Lower leg skin (tissue), 4 donors: Measurements from ENCODE around the gene SELL. TPM values are rescaled to one million over a fixed set of nuclear protein-coding genes. Genes with fewer than 3 reads are reported as not detected.

Experiments
- DNase-seq, 2 donors: peaks; one replicate each; pipeline ENCODE4 v3.0.0-alpha.2; 2019; ENCODE audit warnings: low spot score in 2 of 2
- H3K4me3 ChIP-seq: fragments of 200-600 bp; sonication (generic); 2 replicates; pipeline ENCODE4 v1.5.1; 2017; ENCODE audit warnings: mild to moderate bottlenecking, low read depth; ENCODE audit not compliant: poor library complexity, severe bottlenecking
- CTCF ChIP-seq, 3 donors: fragments of 450-650 bp; IDR thresholded peaks; one replicate each; pipeline ENCODE4 v1.5.1; 2016; ENCODE audit warnings: antibody characterized with exemption in 3 of 3, mild to moderate bottlenecking in 3 of 3, moderate library complexity in 2 of 3
- POLR2A ChIP-seq, 2 donors: fragments of 450-650 bp; IDR thresholded peaks; one replicate each; pipeline ENCODE4 v1.6.1; 2016 to 2017; ENCODE audit warnings: antibody characterized with exemption in 2 of 2, mild to moderate bottlenecking in 1 of 2, moderate library complexity in 1 of 2
- WGBS, 2 donors: methylation state at CpG; one replicate each; pipeline ENCODE4 v1.1.5; 2018; 5-methylcytosine and 5-hydroxymethylcytosine counted together
- intact Hi-C: fragments of 100-400 bp; cut with DNase I; formaldehyde crosslinking; loops from one replicate; pipeline ENCODE4 v1.15.0; 2023; ENCODE audit warnings: low total_unique reads
- total RNA-seq, 4 donors: library from RNA; depleted of rRNA; stranded (reverse); fragments of >200 nt; gene quantifications; one replicate each; pipeline ENCODE4 v1.1.0, GENCODE V29; 2016

Gene SELL
- total RNA-seq, 4 donors from 2014 or later = 0.10 to 0.36 TPM; not detected in 2

- DNase-seq = no peak
Measured at GRCh38 chr1:169729991-169730390, 18.6 kb upstream of the SELL start.

GRCh38 chr1:169727307-169727706, 15.9 kb upstream of the SELL start:
- intact Hi-C loops = no loop called here
- 87 to 89% methylated on average over 6 of the region's 6 CpGs for WGBS, 2 donors
- DNase-seq = no peak
- TF ChIP-seq POLR2A (IDR thresholded peaks at IDR 0.05) = no peak
- no peak for TF ChIP-seq CTCF (IDR thresholded peaks at IDR 0.05)
- H3K4me3 ChIP-seq = no peak overlapping the region

More at GRCh38 chr1:169729991-169730390, 18.6 kb upstream of the SELL start:
- no peak overlapping the region for H3K4me3 ChIP-seq
- no peak for TF ChIP-seq POLR2A (IDR thresholded peaks at IDR 0.05)
- TF ChIP-seq CTCF (IDR thresholded peaks at IDR 0.05) = no peak
- intact Hi-C loops = no loop called here

- no peak for DNase-seq
- H3K4me3 ChIP-seq = no peak overlapping the region
- 87 to 90% methylated on average over 3 of the region's 3 CpGs for WGBS, 2 donors
- intact Hi-C loops = no loop called here
- TF ChIP-seq CTCF (IDR thresholded peaks at IDR 0.05) (no peak), POLR2A (IDR thresholded peaks at IDR 0.05) (no peak)
Measured at GRCh38 chr1:169726851-169727250, 15.4 kb upstream of the SELL start.

GRCh38 chr1:169725930-169726329, 14.5 kb upstream of the SELL start:
- TF ChIP-seq CTCF (IDR thresholded peaks at IDR 0.05) = no peak
- TF ChIP-seq POLR2A (IDR thresholded peaks at IDR 0.05) = no peak
- DNase-seq = no peak
- intact Hi-C loops = no loop called here
- no peak overlapping the region for H3K4me3 ChIP-seq
- WGBS, 2 donors = 59 to 75% methylated on average over 3 of the region's 3 CpGs

GRCh38 chr1:169724168-169724567, 12.7 kb upstream of the SELL start:
- no peak for DNase-seq
- intact Hi-C loops = no loop called here
- TF ChIP-seq CTCF (IDR thresholded peaks at IDR 0.05) (no peak), POLR2A (IDR thresholded peaks at IDR 0.05) (no peak)
- no peak overlapping the region for H3K4me3 ChIP-seq
- 53 to 69% methylated on average over 4 of the region's 4 CpGs for WGBS, 2 donors

- no peak for DNase-seq
- intact Hi-C loops = no loop called here
- no peak for TF ChIP-seq POLR2A (IDR thresholded peaks at IDR 0.05)
- no peak for TF ChIP-seq CTCF (IDR thresholded peaks at IDR 0.05)
- 65 to 67% methylated on average over 2 of the region's 2 CpGs for WGBS, 2 donors
- H3K4me3 ChIP-seq = no peak overlapping the region
Measured at GRCh38 chr1:169723763-169724162, 12.3 kb upstream of the SELL start.
